Measurements from ENCODE around the gene PUS10.

The PUS10 gene

GRCh38 chr2:61018798-61019197, 743 bp upstream of the PUS10 start:
- peak overlapping the region; percentile 94 for H3K4me3 ChIP-seq (ENCODE audit: control insufficient read depth, low read depth, low read length)
- TF ChIP-seq, protein P1, sequence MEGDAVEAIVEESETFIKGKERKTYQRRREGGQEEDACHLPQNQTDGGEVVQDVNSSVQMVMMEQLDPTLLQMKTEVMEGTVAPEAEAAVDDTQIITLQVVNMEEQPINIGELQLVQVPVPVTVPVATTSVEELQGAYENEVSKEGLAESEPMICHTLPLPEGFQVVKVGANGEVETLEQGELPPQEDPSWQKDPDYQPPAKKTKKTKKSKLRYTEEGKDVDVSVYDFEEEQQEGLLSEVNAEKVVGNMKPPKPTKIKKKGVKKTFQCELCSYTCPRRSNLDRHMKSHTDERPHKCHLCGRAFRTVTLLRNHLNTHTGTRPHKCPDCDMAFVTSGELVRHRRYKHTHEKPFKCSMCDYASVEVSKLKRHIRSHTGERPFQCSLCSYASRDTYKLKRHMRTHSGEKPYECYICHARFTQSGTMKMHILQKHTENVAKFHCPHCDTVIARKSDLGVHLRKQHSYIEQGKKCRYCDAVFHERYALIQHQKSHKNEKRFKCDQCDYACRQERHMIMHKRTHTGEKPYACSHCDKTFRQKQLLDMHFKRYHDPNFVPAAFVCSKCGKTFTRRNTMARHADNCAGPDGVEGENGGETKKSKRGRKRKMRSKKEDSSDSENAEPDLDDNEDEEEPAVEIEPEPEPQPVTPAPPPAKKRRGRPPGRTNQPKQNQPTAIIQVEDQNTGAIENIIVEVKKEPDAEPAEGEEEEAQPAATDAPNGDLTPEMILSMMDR (IDR thresholded peaks at IDR 0.05; ENCODE audit: control insufficient read depth, insufficient read depth, low read depth, low read length, missing control alignments): no peak
- no peak for DNase-seq (ENCODE audit: low read depth)

DNA sequence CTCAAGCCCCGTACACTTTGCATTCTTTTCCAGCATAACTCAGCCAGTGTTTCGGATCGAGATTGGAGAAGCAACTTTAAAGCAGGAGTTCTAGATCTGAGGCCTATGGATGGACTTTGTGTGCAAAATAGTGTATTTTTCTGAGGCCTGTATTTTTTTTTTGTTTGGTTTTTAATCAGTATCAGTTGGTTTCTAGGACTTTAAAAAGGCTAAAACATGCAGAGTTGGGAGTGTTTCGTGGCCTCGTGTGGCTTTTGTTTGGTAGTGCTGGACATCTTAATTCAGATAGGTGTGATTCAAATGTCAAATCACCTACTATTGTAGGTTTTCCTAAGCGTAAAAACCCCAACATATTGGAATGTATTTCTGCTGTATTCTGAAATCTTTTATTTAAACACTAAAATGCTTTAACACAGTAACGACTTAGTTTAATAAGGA, 282 bp upstream of the PUS10 start:
- TF ChIP-seq, protein P1 (IDR thresholded peaks at IDR 0.05; ENCODE audit: control insufficient read depth, insufficient read depth, low read depth, low read length, missing control alignments): no peak
- peak overlapping the region; percentile 94 for H3K4me3 ChIP-seq (ENCODE audit: control insufficient read depth, low read depth, low read length)
- DNase-seq (ENCODE audit: low read depth): no peak

GRCh38 chr2:61017003-61017555, 976 bp downstream of the PUS10 start:
- peak overlapping the region; percentile 94 for H3K4me3 ChIP-seq (ENCODE audit: control insufficient read depth, low read depth, low read length)
- TF ChIP-seq, protein P1 (IDR thresholded peaks at IDR 0.05; ENCODE audit: control insufficient read depth, insufficient read depth, low read depth, low read length, missing control alignments): no peak
- DNase-seq (ENCODE audit: low read depth): no peak

DNA sequence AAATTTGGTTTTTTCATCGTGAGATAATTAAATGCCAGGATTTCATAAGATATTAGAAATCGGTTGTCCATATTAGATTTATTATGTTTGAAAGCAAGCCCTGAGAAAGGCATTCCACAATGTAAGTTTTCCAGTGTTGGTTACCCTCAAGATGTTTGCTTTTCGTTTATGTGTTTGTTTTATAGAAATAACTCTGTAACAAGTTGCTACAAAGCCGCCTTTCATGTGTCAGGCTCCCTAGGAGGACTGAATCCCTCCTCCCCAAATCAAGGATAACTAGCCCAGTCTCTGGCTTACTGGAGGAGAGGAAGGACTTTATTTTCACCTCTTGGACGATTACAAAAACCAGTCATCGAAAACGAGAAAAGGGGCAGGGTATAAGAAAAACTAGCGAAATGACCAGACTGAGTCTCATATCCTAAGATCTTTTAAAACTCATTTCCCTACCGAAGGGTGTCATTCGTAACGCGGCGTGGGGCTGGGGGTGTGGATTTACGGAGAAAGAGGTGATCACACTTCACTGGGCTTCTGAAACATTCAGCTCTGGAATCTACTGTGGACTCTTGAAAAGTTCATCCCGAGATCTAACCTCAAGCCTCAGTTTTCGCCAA, 1.6 kb downstream of the PUS10 start:
- DNase-seq (ENCODE audit: low read depth): no peak
- TF ChIP-seq, protein P1 (IDR thresholded peaks at IDR 0.05; ENCODE audit: control insufficient read depth, insufficient read depth, low read depth, low read length, missing control alignments): no peak
- H3K4me3 ChIP-seq (ENCODE audit: control insufficient read depth, low read depth, low read length): peak overlapping the region; percentile 94

DNA sequence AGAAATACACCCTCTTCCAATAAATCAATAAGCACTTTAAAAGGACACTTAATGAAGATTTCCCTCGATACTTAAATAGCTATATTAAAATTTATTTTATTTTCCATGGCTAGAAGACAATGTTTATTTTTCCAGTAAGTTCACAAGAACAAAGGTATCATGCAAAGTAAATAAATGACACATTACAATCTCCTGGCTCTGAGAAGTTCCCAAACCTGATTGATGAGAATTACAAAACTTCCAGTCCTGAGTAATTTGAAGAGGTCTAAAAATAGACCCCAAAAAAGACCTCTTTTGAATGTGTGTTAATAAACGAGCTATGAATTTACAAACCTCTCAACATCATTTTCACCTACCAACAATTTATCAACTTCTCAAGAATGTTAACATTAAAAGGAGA, 2.1 kb downstream of the PUS10 start:
- no peak for DNase-seq (ENCODE audit: low read depth)
- TF ChIP-seq, protein P1 (IDR thresholded peaks at IDR 0.05; ENCODE audit: control insufficient read depth, insufficient read depth, low read depth, low read length, missing control alignments): no peak
- no peak overlapping the region for H3K4me3 ChIP-seq (ENCODE audit: control insufficient read depth, low read depth, low read length)

DNA sequence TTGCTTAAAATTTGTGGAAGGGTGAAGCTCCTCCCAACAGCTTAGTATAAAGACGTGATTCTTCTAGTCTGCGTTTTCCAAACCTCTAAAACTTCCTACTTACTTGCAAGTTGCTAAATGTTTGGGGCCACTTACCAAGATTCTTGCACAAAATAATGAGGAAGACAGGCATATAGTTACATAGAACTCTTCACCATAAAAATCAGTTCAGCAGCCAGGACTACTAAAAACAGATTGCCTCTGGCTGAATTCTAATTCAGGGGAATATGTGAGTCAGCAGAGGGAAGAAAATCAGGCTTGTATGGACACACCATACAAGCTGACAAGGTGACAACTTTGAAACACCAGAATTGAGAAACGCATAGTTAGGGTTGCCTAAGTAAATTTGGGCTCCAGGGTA, 3.3 kb downstream of the PUS10 start:
- DNase-seq (ENCODE audit: low read depth): peak; percentile 71
- no peak overlapping the region for H3K4me3 ChIP-seq (ENCODE audit: control insufficient read depth, low read depth, low read length)
- TF ChIP-seq, protein P1 (IDR thresholded peaks at IDR 0.05; ENCODE audit: control insufficient read depth, insufficient read depth, low read depth, low read length, missing control alignments): no peak

Data from AG09309 (cell line).